Embryonic facial prominence (tissue), 1 donor: ENCODE measurements around the gene LIMK2.
"Not testable (repeated sequence)": the region's sequence is repeated elsewhere in the genome, so short reads cannot be mapped to it uniquely, and the experiment has no call there.

ENCODE experiments used
- DNase-seq: peaks from one replicate; pipeline ENCODE4 v3.0.0-alpha.2; 2016; ENCODE audit errors: extremely low spot score

The LIMK2 gene

DNA sequence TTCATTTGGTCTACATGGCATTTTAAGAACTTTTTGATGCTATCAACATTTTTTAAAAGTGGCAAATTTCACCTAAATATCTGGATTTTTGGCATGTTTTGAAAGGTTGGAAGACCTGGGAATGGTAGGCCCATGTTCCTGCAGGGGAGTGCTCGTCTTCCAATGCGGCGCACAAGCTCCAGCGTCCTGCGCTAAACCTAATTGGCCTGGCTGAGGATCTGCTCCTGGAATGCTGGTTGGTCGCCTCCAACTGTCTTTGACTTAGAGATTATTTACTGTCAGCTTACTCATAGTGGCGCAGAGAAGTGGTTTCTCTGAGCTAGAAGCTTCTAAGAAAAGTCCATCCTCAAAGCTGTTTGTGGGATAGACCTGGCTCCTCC is 626 bp upstream of the LIMK2 start:
- DNase-seq = no peak

DNA sequence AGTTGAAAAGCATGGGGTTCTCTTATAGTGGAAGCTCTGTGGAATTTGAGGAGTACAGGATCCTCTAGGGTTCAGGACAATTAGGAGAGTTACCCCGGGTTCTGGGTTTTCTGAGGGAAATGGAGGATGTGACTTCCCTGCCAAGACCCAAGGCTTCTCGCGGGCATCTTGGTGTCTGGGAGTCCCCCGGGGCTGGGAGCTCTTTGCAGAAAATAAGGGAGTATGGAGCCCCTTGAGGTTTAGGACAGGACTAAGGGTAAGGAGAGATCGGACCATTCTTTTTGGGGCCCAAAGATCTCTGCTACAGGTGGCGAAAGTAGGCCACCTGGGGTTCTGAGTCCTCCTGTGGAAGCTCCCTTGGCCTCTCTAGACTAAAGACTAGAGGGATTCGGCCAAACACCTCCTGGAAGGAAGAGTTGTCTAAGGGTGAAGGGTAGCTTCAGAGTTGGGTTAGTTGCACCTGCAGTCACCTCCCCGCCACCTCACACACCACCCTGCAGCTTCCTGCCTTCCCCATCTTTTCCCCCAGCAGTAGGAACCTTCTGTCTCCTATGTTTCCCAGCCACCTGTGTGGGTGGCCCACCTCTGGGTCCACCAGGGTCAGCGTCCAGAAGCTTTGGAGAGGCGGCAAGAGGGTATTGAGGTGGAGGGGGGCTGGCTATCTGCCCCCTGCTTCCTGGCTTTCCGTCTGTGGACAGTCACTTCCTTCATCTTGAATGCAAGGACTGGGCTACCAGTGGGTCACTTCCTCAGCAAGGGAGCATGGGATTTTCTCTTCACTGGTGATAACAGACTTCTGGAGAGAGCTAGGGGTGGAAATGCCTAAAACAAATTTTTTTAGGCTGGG is 908 bp downstream of the LIMK2 start:
- no peak for DNase-seq

DNA sequence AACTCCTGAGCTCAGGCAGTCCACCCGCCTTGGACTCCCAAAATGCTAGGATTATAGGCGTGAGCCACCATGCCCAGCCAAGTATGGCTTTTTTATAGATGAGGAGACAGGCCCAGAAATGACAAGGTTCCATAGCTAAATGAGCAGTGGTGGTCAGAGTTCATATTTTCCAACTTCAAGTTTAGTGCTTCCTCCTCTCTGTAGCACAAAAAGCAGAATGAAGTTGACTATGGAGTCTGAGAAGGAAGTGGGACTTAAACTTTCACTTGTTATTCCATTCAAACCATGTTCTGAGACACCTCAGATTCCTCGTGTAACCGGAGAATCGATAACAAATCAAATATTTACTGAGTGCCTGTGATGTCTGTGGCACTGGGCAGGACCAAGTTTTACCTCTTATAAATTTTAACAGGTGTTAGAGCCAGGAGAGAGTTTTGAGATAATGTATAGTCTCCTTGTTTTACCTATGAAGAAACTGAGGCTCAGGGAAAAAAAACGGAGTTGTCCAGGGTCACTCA is 3.0 kb downstream of the LIMK2 start:
- no peak for DNase-seq

DNA sequence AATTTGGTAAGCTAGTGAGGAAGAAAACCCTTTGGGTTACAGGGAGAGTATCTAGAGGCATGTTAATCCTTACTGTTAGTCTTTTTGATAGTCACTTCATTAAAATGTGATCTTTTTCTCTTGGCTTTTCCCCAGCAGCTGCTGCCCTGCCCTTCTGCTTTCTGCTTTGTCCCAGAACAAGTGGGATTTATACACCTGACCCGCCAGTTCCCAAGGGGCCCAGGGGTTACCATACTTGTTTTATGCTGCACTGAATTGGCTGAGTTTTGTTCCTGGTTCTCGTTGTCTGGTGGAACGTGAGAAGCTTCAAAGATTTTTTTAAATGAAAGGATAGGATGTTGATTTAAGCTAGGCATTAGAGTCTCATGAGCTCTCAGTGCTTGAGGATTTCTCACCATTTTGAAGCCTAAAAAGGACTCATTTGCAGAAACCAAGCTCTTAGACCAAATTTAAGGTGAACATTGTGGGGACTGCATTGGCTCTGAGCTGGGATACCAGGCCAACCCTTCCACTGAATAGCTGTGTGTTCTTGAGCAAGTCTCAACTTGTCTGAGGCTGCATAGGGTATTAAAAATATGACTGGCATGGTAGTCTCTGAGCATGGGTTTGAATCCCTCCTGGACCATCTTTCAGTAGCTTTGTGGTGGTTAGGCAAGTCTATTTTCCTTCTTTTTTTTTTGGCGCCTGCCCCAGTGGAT is 6.6 kb downstream of the LIMK2 start:
- DNase-seq = no peak

DNA sequence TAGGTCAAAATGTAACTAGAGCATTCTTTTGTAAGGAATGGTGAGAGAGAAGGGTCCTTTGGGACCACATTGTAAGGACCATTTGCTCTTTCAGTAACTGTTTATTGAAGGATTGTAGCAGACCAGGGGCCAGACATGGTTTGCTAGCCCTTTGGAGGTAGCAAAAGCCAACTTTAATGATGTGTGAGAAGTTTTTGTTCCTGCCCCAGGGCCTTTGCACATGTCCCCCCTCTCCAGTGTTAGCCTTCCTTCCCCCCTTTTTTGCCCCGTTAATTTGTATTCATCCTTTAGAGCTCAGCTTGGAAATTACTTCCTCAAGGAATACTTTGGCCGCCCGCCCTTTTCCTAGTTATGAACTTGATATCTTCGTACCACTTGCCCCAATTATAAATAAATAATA is 9.0 kb downstream of the LIMK2 start:
- DNase-seq = no peak

DNA sequence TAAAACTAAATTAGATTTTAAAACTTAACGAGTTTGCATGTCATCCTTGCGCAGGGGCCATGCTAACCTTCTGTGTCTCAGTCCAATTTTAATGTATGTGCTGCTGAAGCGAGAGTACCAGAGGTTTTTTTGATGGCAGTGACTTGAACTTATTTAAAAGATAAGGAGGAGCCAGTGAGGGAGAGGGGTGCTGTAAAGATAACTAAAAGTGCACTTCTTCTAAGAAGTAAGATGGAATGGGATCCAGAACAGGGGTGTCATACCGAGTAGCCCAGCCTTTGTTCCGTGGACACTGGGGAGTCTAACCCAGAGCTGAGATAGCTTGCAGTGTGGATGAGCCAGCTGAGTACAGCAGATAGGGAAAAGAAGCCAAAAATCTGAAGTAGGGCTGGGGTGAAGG is 10.6 kb downstream of the LIMK2 start:
- DNase-seq = no peak

DNA sequence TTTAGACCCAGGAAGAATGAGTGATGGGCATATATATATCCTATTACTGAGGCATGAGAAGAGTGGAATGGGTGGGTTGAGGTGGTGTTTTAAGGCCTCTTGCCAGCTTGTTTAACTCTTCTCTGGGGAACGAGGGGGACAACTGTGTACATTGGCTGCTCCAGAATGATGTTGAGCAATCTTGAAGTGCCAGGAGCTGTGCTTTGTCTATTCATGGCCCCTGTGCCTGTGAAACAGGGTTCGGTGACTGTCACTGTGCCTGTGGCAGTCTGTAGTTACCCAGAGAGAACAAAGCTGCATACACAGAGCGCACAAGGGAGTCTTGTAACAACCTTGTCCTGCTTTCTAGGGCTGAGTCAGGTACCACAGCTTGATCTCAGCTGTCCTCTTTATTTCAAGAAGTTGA is 11.7 kb downstream of the LIMK2 start:
- no peak for DNase-seq

DNA sequence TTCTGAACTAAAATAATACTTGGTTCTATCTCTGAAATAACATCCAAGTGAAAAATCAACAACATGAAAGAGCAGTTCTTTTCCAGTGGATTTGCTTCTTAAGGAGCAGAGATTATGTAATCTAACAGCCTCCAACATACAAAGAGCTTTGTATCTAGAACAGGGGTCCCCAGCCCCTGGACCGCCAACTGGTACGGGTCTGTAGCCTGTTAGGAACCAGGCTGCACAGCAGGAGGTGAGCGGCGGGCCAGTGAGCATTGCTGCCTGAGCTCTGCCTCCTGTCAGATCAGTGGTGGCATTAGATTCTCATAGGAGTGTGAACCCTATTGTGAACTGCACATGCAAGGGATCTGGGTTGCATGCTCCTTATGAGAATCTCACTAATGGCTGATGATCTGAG is 12.6 kb downstream of the LIMK2 start:
- DNase-seq = not testable (repeated sequence)

DNA sequence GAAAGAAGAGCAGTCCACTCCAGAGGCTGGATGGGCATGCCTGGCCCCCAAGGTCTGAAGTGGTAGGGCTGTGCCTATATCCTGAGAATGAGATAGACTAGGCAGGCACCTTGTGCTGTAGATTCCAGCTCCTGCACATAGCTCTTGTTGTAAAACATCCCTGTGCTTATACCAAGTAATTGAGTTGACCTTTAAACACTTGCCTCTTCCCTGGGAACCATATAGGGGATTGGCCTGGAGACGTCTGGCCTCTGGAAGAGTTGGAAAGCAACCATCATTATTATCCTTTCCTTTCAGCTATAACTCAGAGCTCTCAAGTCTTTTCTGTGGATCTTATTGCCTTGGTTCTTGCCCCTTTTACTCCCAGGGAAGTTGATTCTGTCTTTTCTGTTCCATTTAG is 15.1 kb downstream of the LIMK2 start:
- DNase-seq = no peak

DNA sequence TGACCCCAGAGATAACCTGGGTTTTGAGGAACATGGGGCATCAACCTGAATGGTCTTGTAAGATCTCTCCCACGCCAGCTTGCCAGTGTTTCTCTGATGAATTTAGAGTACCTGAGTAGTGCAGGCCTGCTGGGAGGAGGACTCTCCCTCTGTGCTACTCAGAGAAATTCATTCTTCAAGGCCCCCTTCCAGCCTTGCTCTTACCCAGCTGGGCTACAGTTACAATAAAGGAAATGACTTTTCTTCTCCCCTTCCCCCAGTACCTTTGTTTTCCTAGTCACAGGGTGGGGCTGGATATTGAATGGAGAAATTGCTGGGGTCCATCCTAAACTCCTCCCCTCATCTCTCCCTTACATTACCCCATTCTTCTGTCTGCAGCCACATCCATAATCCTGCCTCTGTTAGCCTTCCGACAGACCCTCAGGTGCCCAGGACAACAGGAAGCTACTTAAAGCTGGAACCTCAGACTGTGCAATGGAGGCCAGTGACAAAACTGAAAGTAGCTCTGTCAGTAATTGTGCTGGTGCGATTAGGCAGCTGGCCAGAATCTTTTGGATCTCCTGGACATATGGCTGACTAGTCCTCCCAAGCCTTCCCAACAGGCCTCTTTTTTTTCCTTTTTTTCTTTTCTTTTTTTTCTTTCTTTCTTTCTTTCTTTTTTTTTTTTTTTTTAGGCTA is 17.4 kb downstream of the LIMK2 start:
- DNase-seq = no peak

DNA sequence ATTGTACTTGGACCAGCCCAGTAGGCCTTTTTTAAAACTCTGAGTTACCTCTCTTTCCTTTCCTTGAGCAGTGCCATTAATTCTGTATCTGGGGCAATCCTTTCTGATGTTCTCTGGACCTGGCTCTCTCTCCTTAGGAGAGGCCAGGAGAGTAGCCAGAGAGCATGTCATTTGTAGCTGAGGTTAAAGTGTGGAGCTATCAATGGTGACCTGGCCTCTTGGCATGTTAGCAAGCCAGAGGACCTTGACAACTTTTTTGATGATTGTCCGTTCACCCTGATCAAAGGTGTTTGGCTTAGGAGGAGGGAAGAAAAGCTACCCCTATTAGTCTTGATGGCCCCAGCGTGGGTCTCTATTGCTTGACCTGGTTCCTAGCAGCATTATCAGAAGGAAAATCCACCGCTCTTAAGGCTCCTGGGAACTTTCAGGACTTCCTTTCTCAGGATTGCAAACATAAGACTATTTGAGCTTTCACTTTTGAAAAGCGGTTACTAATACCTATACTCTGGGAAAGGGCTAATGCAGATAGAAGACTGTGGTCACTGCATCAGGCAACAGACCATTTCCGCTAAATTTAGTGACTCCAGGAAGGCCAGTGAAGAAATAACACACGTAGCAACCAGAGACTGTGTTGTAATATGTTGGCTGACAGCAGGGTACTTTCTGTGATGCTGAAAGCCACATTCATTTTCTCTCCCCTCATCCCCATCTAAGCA is 18.2 kb downstream of the LIMK2 start:
- no peak for DNase-seq

DNA sequence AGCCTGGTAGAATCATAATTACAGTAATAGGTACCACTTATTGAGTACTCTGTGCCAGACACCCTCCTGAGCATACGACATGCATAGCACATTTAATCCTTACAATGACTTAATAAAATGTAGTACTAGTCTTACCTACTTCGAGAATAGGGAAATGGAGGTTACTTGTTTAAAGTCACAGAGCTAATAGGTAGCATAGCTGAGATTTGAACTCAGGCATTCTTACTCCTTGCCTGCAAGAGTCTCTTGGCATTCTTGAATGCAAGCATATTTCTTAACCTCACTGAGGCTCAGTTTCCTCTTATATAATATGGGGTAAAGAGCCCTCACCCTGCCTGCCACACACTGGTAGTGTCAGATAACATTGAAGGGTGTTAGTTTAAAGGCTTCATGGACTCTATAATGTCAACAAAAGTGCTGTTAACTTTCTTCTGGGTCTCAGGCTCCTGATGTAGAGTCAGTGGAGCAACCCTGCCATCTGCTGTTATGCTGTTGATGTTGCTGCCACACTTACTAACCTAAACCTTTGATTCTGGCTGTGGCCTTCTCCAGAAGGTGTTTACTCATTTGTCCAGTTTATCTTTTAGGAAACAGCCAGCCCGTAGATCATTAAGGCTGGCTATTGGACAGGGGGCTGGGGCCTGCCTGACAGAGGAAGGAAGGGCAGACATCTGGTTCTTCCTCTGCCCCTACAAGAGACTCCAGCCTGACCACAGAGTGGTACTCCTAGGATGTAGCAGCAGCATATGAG is 18.9 kb downstream of the LIMK2 start:
- no peak for DNase-seq

DNA sequence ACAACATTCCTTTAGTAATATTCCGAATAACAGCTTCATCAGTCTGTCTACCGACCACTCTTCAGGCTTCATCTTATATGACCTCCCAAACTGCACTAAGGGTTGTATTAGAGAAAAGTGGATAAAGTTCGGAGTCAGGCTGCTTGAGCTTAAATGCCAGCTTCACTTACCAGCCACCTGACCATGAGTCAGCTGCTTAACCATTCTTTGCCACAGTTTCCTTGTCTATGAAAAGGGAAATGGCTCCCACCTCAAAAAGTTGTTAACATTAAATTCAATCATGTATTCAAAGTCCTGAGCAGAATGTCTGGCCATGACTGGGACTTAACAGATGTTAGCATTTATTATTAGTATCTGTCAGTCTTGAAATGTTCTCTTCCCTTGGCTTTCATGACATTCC is 20.9 kb downstream of the LIMK2 start:
- no peak for DNase-seq

DNA sequence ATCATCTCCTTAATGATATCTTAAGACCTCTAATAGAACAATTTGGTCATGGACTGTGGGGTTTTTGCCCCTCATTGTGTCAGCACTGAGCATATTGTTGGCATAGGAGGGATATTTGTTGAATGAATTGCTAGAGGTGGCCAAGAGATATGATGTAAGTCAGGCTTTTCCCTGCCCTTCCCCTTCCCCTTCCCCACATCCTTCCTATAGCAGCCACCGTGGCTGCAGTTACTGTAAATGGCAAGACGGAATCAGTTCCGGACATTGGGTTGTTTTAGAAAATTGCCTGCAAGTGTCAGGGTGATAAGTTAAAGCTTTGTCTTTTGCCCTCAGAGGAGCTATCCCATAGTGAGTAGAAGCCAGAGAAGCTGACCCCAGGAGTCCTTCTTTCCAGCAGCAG is 23.0 kb downstream of the LIMK2 start:
- DNase-seq = no peak

DNA sequence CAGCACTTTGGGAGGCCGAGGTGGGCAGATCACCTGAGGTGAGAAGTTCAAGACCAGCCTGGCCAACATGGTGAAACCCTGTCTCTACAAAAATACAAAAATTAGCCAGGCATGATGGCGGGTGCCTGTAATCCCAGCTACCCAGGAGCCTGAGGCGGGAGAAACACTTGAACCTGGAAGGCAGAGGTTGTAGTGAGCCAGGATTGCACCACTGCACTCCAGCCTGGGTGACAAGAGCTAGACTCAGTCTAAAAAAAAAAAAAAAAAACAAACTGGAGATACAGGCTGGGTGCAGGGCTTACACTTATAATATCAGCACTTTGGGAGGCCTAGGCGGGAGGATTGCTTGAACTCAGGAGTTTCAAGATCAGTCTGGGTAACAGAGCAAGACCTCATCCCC is 23.9 kb downstream of the LIMK2 start:
- DNase-seq = not testable (repeated sequence)

DNA sequence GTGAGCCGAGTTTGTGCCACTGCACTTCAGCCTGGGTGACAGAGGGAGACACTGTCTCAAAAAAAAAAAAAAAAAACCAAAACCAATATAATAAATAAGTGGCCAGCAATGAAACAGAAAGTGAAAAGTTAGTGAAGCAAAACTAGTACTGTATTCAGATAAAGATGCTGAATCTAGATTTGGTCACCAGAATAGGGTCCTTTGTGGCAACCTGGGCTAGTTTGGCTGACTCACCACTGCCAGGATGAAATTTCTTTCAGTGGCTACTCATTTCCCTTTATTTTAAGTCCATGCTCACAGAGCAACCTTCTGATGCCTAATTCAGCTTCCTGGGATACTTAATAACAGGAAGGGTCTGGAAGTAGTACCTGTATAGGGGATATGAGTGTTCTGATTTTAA is 26.0 kb downstream of the LIMK2 start:
- no peak for DNase-seq

DNA sequence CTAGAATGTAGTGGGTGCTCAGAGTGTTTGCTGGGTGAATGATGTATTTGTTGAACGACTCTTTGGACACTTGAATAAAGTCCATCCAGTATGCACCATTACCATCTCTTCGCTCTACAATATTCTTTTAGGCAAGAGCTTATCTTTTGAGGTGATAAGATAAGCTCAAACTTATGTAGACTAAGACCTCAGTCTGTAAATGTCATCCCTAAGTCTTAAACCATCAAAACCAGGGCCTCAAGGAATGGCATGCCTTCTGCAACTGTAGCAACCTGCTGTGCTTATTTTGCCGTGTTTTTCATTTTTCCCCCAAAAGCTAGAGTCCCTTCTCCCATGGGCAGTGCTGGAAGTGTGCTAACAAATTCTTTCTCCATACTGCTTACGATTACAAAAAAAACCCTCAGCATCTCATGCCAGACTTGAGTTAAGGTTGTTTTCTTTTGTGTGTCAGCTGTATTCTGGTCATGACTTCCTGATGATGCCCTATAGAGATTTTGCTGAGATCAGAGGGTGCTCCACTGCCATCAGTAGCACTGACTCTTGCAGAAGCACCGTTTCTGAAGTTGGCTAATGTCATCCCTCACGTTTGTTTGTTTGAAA is 27.8 kb downstream of the LIMK2 start:
- DNase-seq = no peak

DNA sequence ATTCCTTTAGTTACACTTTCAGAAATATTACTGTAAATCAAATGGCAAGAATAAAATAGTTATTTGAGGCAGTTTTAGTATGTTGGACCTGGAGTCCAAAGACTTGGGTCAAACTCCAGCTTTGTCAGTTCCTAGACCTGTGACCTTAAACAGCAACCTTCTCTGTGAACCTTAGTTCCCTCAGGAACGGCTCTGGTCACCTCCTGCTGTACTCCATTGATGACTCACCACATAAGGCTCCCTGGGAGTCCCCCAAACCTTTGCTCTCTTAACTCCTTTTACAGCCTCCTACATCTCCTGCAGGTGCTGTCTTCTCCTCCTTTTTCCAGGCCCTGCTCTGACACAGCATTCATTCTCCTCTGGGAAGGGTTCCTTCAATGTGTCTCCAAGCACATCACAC is 29.1 kb downstream of the LIMK2 start:
- no peak for DNase-seq

DNA sequence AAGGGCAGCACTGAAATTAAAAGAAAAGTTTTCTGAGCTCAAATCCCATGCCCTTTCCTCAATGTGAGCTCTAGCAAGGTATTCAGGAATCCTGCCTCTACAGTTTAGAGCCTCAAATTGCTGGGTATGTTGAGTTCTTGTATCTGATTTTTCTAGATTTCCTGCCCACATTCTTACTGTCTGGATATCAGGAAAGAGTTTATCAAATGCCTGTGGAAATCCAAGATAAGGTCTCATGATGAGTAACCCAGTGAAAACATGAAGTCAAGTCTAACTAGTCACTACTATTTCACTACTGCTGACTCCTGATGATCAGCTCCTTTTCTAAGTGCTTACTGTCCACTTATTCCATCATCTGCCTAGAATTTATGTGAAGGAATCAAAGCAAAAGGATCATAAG is 29.8 kb downstream of the LIMK2 start:
- DNase-seq = no peak

DNA sequence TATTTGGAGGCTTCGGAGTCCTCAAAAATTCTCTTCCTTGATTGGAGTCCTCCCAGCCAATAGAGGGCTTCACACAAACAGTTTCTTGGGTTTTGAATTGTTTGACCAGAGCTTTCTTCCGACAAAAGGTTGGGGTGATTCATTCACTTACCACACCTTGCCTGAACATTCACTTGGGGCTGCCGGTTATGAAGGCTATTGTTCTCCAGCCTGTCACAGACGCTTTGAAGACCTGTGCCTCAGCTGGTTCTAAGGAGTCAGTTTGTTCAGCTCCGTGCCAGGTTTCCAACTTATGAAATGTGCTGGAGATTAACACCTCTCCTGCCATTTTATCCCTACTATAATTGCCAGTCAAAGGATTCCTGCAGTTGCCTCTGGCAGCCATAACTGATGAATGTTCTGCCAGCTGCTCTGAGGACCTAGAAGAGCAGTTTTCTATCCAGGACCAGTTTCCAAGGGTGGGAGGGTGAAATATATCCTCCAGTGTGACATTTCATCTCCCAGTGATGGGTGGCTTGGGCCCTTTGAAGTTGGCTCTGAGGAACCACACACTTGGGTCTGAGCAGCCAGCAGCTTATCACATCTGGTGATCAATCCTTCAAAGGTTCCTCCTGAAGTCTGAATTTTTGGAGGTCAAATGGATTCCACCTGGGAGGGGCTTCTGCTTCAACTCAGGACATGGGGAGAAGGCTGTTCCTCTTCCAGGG is 31.4 kb downstream of the LIMK2 start:
- DNase-seq = no peak
